Fibroblast of pulmonary artery (primary cell): ENCODE measurements around the gene HYAL2.
"Not testable (repeated sequence)": the region's sequence is repeated elsewhere in the genome, so short reads cannot be mapped to it uniquely, and the experiment has no call there.

ENCODE experiments used
- DNase-seq: peaks from one replicate; pipeline ENCODE4 v3.0.0-alpha.2; 2010; ENCODE audit warnings: low read depth
- H3K4me3 ChIP-seq: replicated peaks from 2 replicates; pipeline ENCODE4 v1.5.1; 2011; ENCODE audit warnings: low read depth, mild to moderate bottlenecking, control low read depth, low read length, moderate library complexity
- TF ChIP-seq, protein P1 (sequence below): IDR thresholded peaks from 2 replicates; pipeline ENCODE4 v1.5.1; 2011; ENCODE audit warnings: mild to moderate bottlenecking, control low read depth, low read length, inconsistent platforms; ENCODE audit errors: missing control alignments

The HYAL2 gene

DNA sequence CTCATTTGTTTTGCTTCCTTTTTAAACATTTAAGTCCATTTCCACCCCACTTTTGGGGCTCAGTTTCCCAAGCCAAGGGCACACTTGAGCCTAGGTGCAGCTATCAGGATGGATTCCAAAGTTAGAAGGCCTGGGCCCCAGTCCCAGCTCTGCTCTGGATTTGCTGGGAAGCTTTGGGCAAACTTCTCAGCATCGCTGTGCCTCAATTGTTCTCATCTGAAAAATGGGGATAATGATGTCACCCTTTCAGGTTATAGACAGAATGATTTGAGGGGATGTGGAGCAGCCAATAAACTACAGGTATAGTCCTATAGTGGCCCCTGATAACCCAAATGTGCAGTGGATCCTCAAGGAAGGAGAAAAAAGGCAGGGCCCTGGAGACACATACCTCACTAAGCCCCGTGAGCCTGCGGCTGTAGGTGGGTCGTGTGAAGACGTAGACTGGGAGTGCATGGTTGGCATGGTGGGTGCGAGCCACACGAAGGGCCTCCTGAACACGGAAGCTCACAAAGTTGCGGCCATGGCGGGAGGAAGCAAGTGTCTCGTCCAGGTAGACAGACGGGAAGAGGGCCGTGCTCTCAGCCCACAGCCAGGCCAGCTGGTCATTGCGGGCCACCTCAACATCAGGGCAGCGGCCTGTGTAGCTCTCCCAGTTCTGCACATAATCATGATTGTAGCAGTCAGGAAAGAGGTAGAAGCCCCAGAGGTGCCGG is 3.2 kb downstream of the HYAL2 start:
- no peak overlapping the region for H3K4me3 ChIP-seq
- DNase-seq, result no peak
- TF ChIP-seq, protein P1, sequence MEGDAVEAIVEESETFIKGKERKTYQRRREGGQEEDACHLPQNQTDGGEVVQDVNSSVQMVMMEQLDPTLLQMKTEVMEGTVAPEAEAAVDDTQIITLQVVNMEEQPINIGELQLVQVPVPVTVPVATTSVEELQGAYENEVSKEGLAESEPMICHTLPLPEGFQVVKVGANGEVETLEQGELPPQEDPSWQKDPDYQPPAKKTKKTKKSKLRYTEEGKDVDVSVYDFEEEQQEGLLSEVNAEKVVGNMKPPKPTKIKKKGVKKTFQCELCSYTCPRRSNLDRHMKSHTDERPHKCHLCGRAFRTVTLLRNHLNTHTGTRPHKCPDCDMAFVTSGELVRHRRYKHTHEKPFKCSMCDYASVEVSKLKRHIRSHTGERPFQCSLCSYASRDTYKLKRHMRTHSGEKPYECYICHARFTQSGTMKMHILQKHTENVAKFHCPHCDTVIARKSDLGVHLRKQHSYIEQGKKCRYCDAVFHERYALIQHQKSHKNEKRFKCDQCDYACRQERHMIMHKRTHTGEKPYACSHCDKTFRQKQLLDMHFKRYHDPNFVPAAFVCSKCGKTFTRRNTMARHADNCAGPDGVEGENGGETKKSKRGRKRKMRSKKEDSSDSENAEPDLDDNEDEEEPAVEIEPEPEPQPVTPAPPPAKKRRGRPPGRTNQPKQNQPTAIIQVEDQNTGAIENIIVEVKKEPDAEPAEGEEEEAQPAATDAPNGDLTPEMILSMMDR, result no peak

DNA sequence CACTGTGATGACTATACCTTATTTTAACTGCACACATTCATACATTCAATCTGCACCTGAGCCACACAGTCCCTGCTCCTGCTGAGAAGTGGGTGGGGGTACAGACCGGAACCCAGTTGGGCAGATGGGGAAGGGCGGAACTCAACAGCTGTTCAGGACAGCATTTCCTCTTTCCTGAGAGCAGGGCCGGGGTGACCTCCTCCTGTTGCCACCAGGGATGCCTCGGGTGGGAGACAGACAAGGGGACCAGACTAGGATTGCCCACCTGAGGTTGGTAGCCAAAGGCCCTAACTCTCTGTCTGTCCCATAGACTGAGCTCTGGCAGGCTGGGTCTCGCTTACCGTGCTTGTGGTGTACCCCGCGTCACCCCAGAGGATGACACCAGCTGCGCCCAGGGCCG is 3.9 kb downstream of the HYAL2 start:
- H3K4me3 ChIP-seq, result no peak overlapping the region
- TF ChIP-seq, protein P1, result no peak
- DNase-seq, result no peak

DNA sequence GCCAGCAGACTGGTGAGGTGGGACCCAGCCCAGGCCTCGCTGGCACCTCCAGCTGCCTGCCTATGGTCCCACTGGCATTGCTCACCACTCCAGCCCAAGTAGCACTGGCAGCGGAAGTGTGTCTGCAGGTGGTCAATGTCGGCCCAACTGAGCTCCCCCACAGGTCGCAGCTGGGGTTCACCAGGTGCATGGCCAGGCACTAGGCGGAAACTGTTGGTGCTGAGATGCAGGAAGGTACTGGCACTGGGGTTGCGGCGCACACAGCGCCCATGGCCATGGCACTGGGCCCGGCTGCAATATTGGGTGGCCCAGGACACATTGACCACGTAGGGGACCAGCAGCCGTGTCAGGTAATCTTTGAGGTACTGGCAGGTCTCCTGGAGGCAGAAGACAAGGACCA is 4.4 kb downstream of the HYAL2 start:
- no peak for DNase-seq
- TF ChIP-seq, protein P1, result no peak
- no peak overlapping the region for H3K4me3 ChIP-seq

DNA sequence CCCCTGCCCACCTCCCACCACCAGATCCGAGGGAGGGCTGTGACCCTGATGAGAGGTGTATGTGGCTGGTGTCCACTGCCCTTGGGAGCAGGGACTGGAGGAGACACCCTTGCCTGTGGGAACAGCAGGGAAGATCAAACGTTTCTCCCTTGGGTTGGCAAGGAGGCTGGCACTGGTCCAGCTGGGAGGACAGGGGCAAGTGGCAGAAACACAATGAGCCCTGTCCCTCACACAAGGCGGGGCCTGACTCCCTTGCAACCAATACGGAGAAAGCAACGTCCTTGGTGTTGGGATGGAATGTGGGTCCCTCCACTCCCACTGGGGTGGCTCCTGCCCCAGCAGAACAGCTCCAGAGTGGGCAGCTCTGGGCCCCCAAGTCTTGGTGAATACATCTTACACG is 5.2 kb downstream of the HYAL2 start:
- no peak for DNase-seq
- TF ChIP-seq, protein P1, result no peak
- no peak overlapping the region for H3K4me3 ChIP-seq

- DNase-seq, result no peak
- TF ChIP-seq, protein P1, result no peak
- H3K4me3 ChIP-seq, result no peak overlapping the region
Measured at GRCh38 chr3:50316657-50317242, 5.8 kb downstream of the HYAL2 start.

DNA sequence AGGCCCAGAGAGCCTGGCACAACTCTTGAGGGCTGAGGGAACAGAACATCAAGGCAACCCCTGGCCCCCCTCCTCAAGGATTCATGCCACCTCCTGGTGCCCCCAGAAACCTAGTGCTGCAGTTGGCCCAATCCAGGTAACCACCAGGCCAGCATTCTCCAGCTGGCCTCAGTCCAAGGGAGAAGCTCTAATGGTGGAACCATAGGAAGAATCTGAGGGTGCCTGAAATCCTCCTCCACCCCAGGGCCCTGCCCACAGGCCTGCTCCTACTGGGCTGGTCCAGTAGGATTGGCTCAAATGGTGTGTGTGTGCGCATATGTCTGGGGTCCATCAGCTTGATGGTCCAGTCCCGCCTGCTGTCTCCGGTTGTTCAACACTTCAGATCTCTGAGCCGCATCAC is 7.7 kb downstream of the HYAL2 start:
- DNase-seq, result no peak
- H3K4me3 ChIP-seq, result no peak overlapping the region
- TF ChIP-seq, protein P1, result no peak

GRCh38 chr3:50314342-50314741 is 8.2 kb downstream of the HYAL2 start:
- TF ChIP-seq, protein P1, result no peak

DNA sequence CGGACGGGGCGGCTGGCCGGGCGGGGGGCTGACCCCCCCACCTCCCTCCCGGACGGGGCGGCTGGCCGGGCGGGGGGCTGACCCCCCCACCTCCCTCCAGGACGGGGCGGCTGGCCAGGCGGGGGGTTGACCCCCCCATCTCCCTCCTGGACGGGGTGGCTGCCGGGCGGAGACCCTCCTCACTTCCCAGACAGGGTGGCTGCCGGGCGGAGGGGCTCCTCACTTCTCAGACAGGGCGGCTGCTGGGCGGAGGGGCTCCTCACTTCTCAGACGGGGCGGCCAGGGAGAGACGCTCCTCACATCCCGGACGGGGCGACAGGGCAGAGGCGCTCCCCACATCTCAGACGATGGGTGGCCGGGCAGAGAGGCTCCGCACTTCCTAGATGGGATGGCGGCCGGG is 10.5 kb downstream of the HYAL2 start:
- H3K4me3 ChIP-seq, result not testable (repeated sequence)

More at GRCh38 chr3:50314342-50314741, 8.2 kb downstream of the HYAL2 start:
- no peak overlapping the region for H3K4me3 ChIP-seq
- DNase-seq, result no peak

More for the DNA sequence above, 10.5 kb downstream of the HYAL2 start:
- DNase-seq, result not testable (repeated sequence)
